ENCODE results near the gene TAF1C. TPM values are rescaled to one million over a fixed set of nuclear protein-coding genes. Genes with fewer than 3 reads are reported as not detected.

TAF1C gene
- total and polyA plus RNA-seq, 2 of the 8 experiments (the other 6 are each of a cell fraction or from before 2014, with no cell fraction given): 44.6 to 63.8 TPM

- ChIA-PET CTCF (ENCODE audit: partially characterized antibody) (interaction anchor here (0.9 to 8.9 kb wide), 16 partner anchors 8 to 305 kb away, joined by 3 to 93 read pairs (median 5); partner anchors contain the start of genes ADAD2 and TAF1C), POLR2A (ENCODE audit: partially characterized antibody) (interaction anchor here (5.9 kb wide), 1 partner anchor 10 kb away, joined by 35 read pairs; no protein-coding TSS in a partner anchor)
- H4K8ac ChIP-seq (ENCODE audit: extremely low read depth, insufficient read depth, low read length): no peak overlapping the region
- H3K23me2 ChIP-seq (ENCODE audit: low read depth, low read length): no peaks in the 10 kb centered on the region
- no peak overlapping the region for H3K56ac ChIP-seq (replicated peaks; ENCODE audit: insufficient read length, low read depth, low read length)
- H2AFZ ChIP-seq (ENCODE audit: low read length): no peak overlapping the region
- no peak overlapping the region for H2BK12ac ChIP-seq (ENCODE audit: low read depth, low read length)
- H3K14ac ChIP-seq (ENCODE audit: insufficient read length): no peak overlapping the region
- no peak overlapping the region for H3K23ac ChIP-seq (ENCODE audit: insufficient read length)
- no peaks in the 10 kb centered on the region for H3K9me3 ChIP-seq (ENCODE audit: insufficient read depth in 2 of 2, low read depth in 1 of 2, low read length in 1 of 2)
- H3K79me2 ChIP-seq (ENCODE audit: control insufficient read depth in 1 of 2, insufficient read depth in 2 of 2, low read length in 2 of 2): no peaks in the 10 kb centered on the region
- H3K4ac ChIP-seq (replicated peaks; ENCODE audit: insufficient read length, low read depth, low read length): no peak overlapping the region
- no peaks in the 10 kb centered on the region for H3K27me3 ChIP-seq (replicated peaks in 1 of 4; ENCODE audit: control insufficient read depth in 3 of 4, extremely low read depth in 1 of 4, insufficient read depth in 3 of 4, low read length in 3 of 4)
- FAIRE-seq (no peak), DNase-seq (ENCODE audit: low read depth in 1 of 2, low spot score in 2 of 2) (no peak)
- H4K5ac ChIP-seq (ENCODE audit: insufficient read length, low read depth, low read length): no peak overlapping the region
- no peak overlapping the region for H2AK5ac ChIP-seq (ENCODE audit: low read depth, low read length)
- no peak overlapping the region for H2BK15ac ChIP-seq (ENCODE audit: low read length)
- H2BK120ac ChIP-seq (replicated peaks; ENCODE audit: low read depth, low read length): no peak overlapping the region
- H3K4me1 ChIP-seq (replicated peaks in 1 of 4; ENCODE audit: control insufficient read depth in 3 of 4, insufficient read depth in 4 of 4, low read length in 3 of 4): no peaks in the 10 kb centered on the region
- H4K91ac ChIP-seq (replicated peaks; ENCODE audit: insufficient read length, low read length): no peak overlapping the region
- no peaks in the 10 kb centered on the region; the same call in 1 of the 2 replicates for H3K79me1 ChIP-seq (ENCODE audit: low read depth, low read length)
- peaks cover 4 to 38% (median 28%) of the 10 kb centered on the region in 4 experiments for H3K36me3 ChIP-seq (ENCODE audit: control insufficient read depth in 2 of 4, insufficient read depth in 4 of 4, low read length in 3 of 4)
- WGBS, 2 experiments (ENCODE audit: extremely low coverage in 1 of 2, insufficient coverage in 1 of 2, insufficient read length in 1 of 2, insufficient replicate concordance in 2 of 2, low coverage in 1 of 2, low lambda C conversion rate in 2 of 2, missing lambda C conversion rate in 1 of 2): 89% methylated on average over 15 of the region's 15 CpGs; no CpG with 5 or more reads in 1 of the 2 experiments
- no peak overlapping the region; the same call in 1 of the 2 replicates for H2BK5ac ChIP-seq (ENCODE audit: low read depth, low read length)
- H3K4me2 ChIP-seq (ENCODE audit: insufficient read depth in 1 of 2, low read depth in 2 of 2, low read length in 2 of 2): no peak overlapping the region
- H4K20me1 ChIP-seq (replicated peaks in 1 of 2; ENCODE audit: control insufficient read depth in 1 of 2, insufficient read depth in 2 of 2, low read length in 2 of 2): peaks cover 2 to 5% of the 10 kb centered on the region in 2 experiments
- no peak overlapping the region for H3K4me3 ChIP-seq (ENCODE audit: extremely low read depth in 1 of 4, insufficient read depth in 2 of 4, low read depth in 3 of 4, low read length in 4 of 4)
- no peak overlapping the region for H3K9ac ChIP-seq (replicated peaks in 1 of 4; ENCODE audit: extremely low read depth in 1 of 4, low read depth in 3 of 4, low read length in 3 of 4)
- H2BK20ac ChIP-seq (ENCODE audit: low read length): no peak overlapping the region
- no peak overlapping the region for H3K18ac ChIP-seq (ENCODE audit: extremely low read depth, low read length)
- no peak overlapping the region for H3K27ac ChIP-seq (ENCODE audit: low read depth, low read length)
- no peak for TF ChIP-seq SIX5 (IDR thresholded peaks at IDR 0.05; ENCODE audit: low read depth, low read length)
- no peak for TF ChIP-seq CTBP2 (IDR thresholded peaks at IDR 0.05; ENCODE audit: borderline replicate concordance, insufficient read depth, insufficient read length, low read length)
- TF ChIP-seq POU5F1 (IDR thresholded peaks at IDR 0.05; ENCODE audit: low read depth, low read length): no peak
- no peak for TF ChIP-seq HDAC6 (IDR thresholded peaks at IDR 0.05; ENCODE audit: low read depth, low read length)
- no peak for TF ChIP-seq SAP30 (IDR thresholded peaks at IDR 0.05; ENCODE audit: insufficient read depth, insufficient replicate concordance, low read length)
- TF ChIP-seq FOSL1 (IDR thresholded peaks at IDR 0.05; ENCODE audit: insufficient read depth, low read depth, low read length): no peak
- no peak for TF ChIP-seq HDAC2 (IDR thresholded peaks at IDR 0.05; ENCODE audit: borderline replicate concordance in 1 of 2, low read depth in 2 of 2, low read length in 2 of 2)
- TF ChIP-seq CHD1 (IDR thresholded peaks at IDR 0.05; ENCODE audit: low read depth, low read length): no peak
- no peak for TF ChIP-seq GABPA (IDR thresholded peaks at IDR 0.05; ENCODE audit: borderline replicate concordance, insufficient read depth, low read length)
- TF ChIP-seq, protein P1, sequence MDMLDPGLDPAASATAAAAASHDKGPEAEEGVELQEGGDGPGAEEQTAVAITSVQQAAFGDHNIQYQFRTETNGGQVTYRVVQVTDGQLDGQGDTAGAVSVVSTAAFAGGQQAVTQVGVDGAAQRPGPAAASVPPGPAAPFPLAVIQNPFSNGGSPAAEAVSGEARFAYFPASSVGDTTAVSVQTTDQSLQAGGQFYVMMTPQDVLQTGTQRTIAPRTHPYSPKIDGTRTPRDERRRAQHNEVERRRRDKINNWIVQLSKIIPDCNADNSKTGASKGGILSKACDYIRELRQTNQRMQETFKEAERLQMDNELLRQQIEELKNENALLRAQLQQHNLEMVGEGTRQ (IDR thresholded peaks at IDR 0.05; ENCODE audit: low read length): no peak
- no peak for TF ChIP-seq ASH2L (IDR thresholded peaks at IDR 0.05; ENCODE audit: low read length)
Measured at GRCh38 chr16:84178146-84178765, 8.6 kb downstream of the TAF1C start.
